Mesenchymal stem cell (in vitro differentiated cells and primary cell): ENCODE data around the gene MATCAP1.
A peak's percentile ranks its signal among the peaks of the same experiment; 100 is the strongest.

Experiments
- DNase-seq: peaks from one replicate; pipeline ENCODE4 v3.0.0-alpha.2; 2013
- H2AFZ ChIP-seq: one replicate; pipeline ENCODE4 v1.6.1; 2013; ENCODE audit warnings: low read depth, mild to moderate bottlenecking, control low read depth, inconsistent platforms, low read length, moderate library complexity
- H2AK5ac ChIP-seq: 2 replicates; pipeline ENCODE4 v1.6.1; 2013; ENCODE audit warnings: low read length, moderate library complexity, mild to moderate bottlenecking, inconsistent platforms; ENCODE audit not compliant: severe bottlenecking
- H2BK120ac ChIP-seq: one replicate; pipeline ENCODE4 v1.6.1; 2013; ENCODE audit warnings: low read depth, mild to moderate bottlenecking, inconsistent platforms, low read length, moderate library complexity
- H2BK12ac ChIP-seq, 2 experiments: one replicate each; pipeline ENCODE4 v1.6.1; 2013; ENCODE audit warnings: inconsistent platforms in 2 of 2, low read length in 2 of 2, mild to moderate bottlenecking in 2 of 2, moderate library complexity in 2 of 2, control low read depth in 1 of 2
- H2BK15ac ChIP-seq: one replicate; pipeline ENCODE4 v1.6.1; 2013; ENCODE audit warnings: mild to moderate bottlenecking, low read depth, inconsistent platforms; ENCODE audit not compliant: poor library complexity, severe bottlenecking
- H2BK5ac ChIP-seq: 2 replicates; pipeline ENCODE4 v1.6.1; 2013; ENCODE audit warnings: low read depth, mild to moderate bottlenecking, low read length, control low read depth, inconsistent platforms; ENCODE audit not compliant: poor library complexity, severe bottlenecking
- H3K14ac ChIP-seq, 2 experiments: one replicate each; pipeline ENCODE4 v1.6.1; 2013; ENCODE audit warnings: inconsistent platforms in 2 of 2, low read length in 2 of 2, control low read depth in 1 of 2, mild to moderate bottlenecking in 1 of 2, moderate library complexity in 1 of 2
- H3K18ac ChIP-seq, 2 experiments: one replicate each; pipeline ENCODE4 v1.6.1; 2013; ENCODE audit warnings: inconsistent platforms in 2 of 2, low read length in 2 of 2, control low read depth in 1 of 2, low read depth in 1 of 2, mild to moderate bottlenecking in 1 of 2
- H3K23ac ChIP-seq, 2 experiments: one replicate each; pipeline ENCODE4 v1.6.1; 2013; ENCODE audit warnings: inconsistent platforms in 2 of 2, low read length in 2 of 2, mild to moderate bottlenecking in 2 of 2, moderate library complexity in 2 of 2, control low read depth in 1 of 2
- H3K27ac ChIP-seq: 2 replicates; pipeline ENCODE4 v1.5.1; 2013; ENCODE audit warnings: mild to moderate bottlenecking, moderate library complexity, low read length, control low read depth, inconsistent platforms; ENCODE audit not compliant: poor library complexity, severe bottlenecking
- H3K27me3 ChIP-seq, 2 experiments: 2 replicates each; pipeline versions ENCODE4 v1.6.1 to v1.7.0; 2013; ENCODE audit warnings: low read length in 2 of 2, mild to moderate bottlenecking in 2 of 2, moderate library complexity in 2 of 2, control low read depth in 1 of 2, inconsistent platforms in 1 of 2; ENCODE audit not compliant: control insufficient read depth in 1 of 2, insufficient read depth in 1 of 2
- H3K36me3 ChIP-seq, 2 experiments: 2 replicates each; pipeline versions ENCODE4 v1.6.1 to v1.7.0; 2013; ENCODE audit warnings: low read length in 2 of 2, control low read depth in 1 of 2, inconsistent platforms in 1 of 2, low read depth in 1 of 2, mild to moderate bottlenecking in 1 of 2; ENCODE audit not compliant: insufficient read depth in 2 of 2, control insufficient read depth in 1 of 2
- H3K4ac ChIP-seq, 2 experiments: one replicate each; pipeline ENCODE4 v1.6.1; 2013; ENCODE audit warnings: inconsistent platforms in 2 of 2, low read length in 2 of 2, mild to moderate bottlenecking in 2 of 2, moderate library complexity in 2 of 2, control low read depth in 1 of 2, low read depth in 1 of 2
- H3K4me1 ChIP-seq: 2 replicates; pipeline ENCODE4 v1.6.1; 2013; ENCODE audit warnings: low read depth, low read length, control low read depth; ENCODE audit not compliant: control insufficient read depth, insufficient read depth
- H3K4me2 ChIP-seq: 2 replicates; pipeline ENCODE4 v1.6.1; 2013; ENCODE audit warnings: low read length, mild to moderate bottlenecking, inconsistent platforms; ENCODE audit not compliant: poor library complexity, severe bottlenecking
- H3K4me3 ChIP-seq, 2 experiments: 2 replicates each; pipeline versions ENCODE4 v1.5.1 to v1.7.0; 2013; ENCODE audit warnings: low read length in 2 of 2, mild to moderate bottlenecking in 2 of 2, control low read depth in 1 of 2, low read depth in 1 of 2; ENCODE audit not compliant: insufficient read depth in 1 of 2
- H3K79me1 ChIP-seq: replicated peaks from 2 replicates; pipeline ENCODE4 v1.6.1; 2013; ENCODE audit warnings: mild to moderate bottlenecking, control low read depth, low read length, inconsistent platforms; ENCODE audit not compliant: poor library complexity, severe bottlenecking
- H3K9ac ChIP-seq: 2 replicates; pipeline ENCODE4 v1.7.0; 2013; ENCODE audit warnings: mild to moderate bottlenecking, low read length, moderate library complexity
- H3K9me3 ChIP-seq: 2 replicates; pipeline ENCODE4 v1.7.0; 2013; ENCODE audit warnings: mild to moderate bottlenecking, low read length; ENCODE audit not compliant: control insufficient read depth
- H4K8ac ChIP-seq: one replicate; pipeline ENCODE4 v1.6.1; 2013; ENCODE audit warnings: inconsistent platforms, mild to moderate bottlenecking, low read length, moderate library complexity
- H4K91ac ChIP-seq: one replicate; pipeline ENCODE4 v1.6.1; 2013; ENCODE audit warnings: mild to moderate bottlenecking, low read length, inconsistent platforms
- WGBS: methylation state at CpG from one replicate; pipeline ENCODE4 v1.1.7; 2013; ENCODE audit warnings: mixed read lengths; 5-methylcytosine and 5-hydroxymethylcytosine counted together

MATCAP1 gene

GRCh38 chr16:67158637-67159600 is 24.8 kb downstream of the MATCAP1 start:
- H2AFZ ChIP-seq, result peak overlapping the region; percentile 29
- no peak overlapping the region for H2BK120ac ChIP-seq
- peak overlapping the region in 1 of 2 experiments; percentile 21 for H2BK12ac ChIP-seq
- 1% methylated on average over 32 of the region's 34 CpGs for WGBS
- no peak overlapping the region for H2AK5ac ChIP-seq
- H3K9ac ChIP-seq, result peak overlapping the region; percentile 93
- peak overlapping the region; percentile 46 for H4K8ac ChIP-seq
- peak overlapping the region; percentile 75 to 99 for H3K4me3 ChIP-seq
- H3K9me3 ChIP-seq, result no peaks in the 10 kb centered on the region
- peaks cover 4 to 5% of the 10 kb centered on the region in 2 experiments for H3K36me3 ChIP-seq
- H3K4ac ChIP-seq, result peak overlapping the region; percentile 20 to 52
- H3K14ac ChIP-seq, result peak overlapping the region in 1 of 2 experiments; percentile 85
- H2BK15ac ChIP-seq, result peak overlapping the region; percentile 9
- H4K91ac ChIP-seq, result no peak overlapping the region
- H3K18ac ChIP-seq, result peak overlapping the region in 1 of 2 experiments; percentile 84
- DNase-seq, result peak; percentile 63
- H2BK5ac ChIP-seq, result no peak overlapping the region
- H3K79me1 ChIP-seq, result peaks cover 14% of the 10 kb centered on the region
- H3K4me2 ChIP-seq, result peak overlapping the region; percentile 99
- no peak overlapping the region for H3K27ac ChIP-seq
- peaks cover 52% of the 10 kb centered on the region for H3K4me1 ChIP-seq
- peaks cover 3 to 48% of the 10 kb centered on the region in 2 experiments for H3K27me3 ChIP-seq
- H3K23ac ChIP-seq, result no peak overlapping the region

- Histone ChIP-seq H2BK15ac (no peak overlapping the region), H2AFZ (no peak overlapping the region), H2AK5ac (no peak overlapping the region), H3K36me3 (peaks cover 0 to 6% of the 10 kb centered on the region in 2 experiments), H3K23ac (no peak overlapping the region), H3K4me1 (peaks cover 44% of the 10 kb centered on the region), H3K27ac (no peak overlapping the region), H3K4me2 (no peak overlapping the region), H3K4me3 (no peak overlapping the region), H4K91ac (peak overlapping the region; percentile 31), H2BK12ac (peak overlapping the region in 1 of 2 experiments; percentile 25), H3K4ac (no peak overlapping the region), H3K27me3 (peaks cover 3 to 48% of the 10 kb centered on the region in 2 experiments), H3K9ac (no peak overlapping the region), H2BK120ac (no peak overlapping the region), H3K9me3 (no peaks in the 10 kb centered on the region), H3K79me1 (peaks cover 12% of the 10 kb centered on the region), H4K8ac (no peak overlapping the region), H3K18ac (no peak overlapping the region), H2BK5ac (no peak overlapping the region), H3K14ac (peak overlapping the region in 1 of 2 experiments; percentile 16)
- DNase-seq, result no peak
- WGBS, result 71% methylated on average over 7 of the region's 7 CpGs
These were observed 25.7 kb downstream of the MATCAP1 start for GRCh38 chr16:67157892-67158635.

DNA sequence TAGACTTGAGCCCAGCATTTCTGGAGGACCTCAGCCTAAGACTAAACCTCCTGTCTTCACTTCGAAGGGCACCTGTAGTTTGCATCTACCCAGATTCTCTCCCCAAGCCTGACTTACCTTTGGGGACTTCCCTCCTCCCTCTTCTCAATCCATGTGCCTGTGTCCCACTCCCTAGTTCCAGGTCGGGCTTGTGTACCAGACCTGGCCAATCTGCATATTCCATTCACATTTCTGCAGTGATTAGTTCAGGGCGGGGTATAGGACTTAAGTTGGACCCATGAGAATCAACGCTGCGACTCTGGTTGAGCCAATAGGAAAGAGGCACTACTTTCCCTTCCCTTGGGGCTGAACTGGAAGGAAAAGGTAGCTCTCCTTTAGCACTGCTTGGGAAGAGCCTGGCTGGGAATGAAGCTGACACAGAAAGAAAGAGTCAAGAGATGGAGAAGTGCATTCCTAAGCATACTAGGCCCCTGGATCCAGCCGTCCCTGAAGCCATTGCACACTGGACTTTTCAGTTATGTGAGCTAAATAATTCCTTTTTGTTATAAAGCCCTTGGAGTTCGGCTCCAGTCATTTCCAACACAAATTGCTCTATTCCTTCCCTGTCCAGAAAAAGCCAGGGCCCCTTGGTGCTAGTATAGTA is 26.5 kb downstream of the MATCAP1 start:
- no peak overlapping the region for H2BK12ac ChIP-seq
- no peak for DNase-seq
- H3K4ac ChIP-seq, result no peak overlapping the region
- no peak overlapping the region for H3K14ac ChIP-seq
- whole genome bisulfite sequencing, result 73% methylated on average over 7 of the region's 7 CpGs
- peaks cover 0 to 6% of the 10 kb centered on the region in 2 experiments for H3K36me3 ChIP-seq
- H3K27ac ChIP-seq, result no peak overlapping the region
- H2AFZ ChIP-seq, result no peak overlapping the region
- peaks cover 12% of the 10 kb centered on the region for H3K79me1 ChIP-seq
- no peak overlapping the region for H2BK5ac ChIP-seq
- H3K4me1 ChIP-seq, result peaks cover 38% of the 10 kb centered on the region
- no peak overlapping the region for H3K4me2 ChIP-seq
- H4K91ac ChIP-seq, result no peak overlapping the region
- no peak overlapping the region for H3K9ac ChIP-seq
- no peaks in the 10 kb centered on the region for H3K9me3 ChIP-seq
- no peak overlapping the region for H2AK5ac ChIP-seq
- no peak overlapping the region for H2BK15ac ChIP-seq
- H4K8ac ChIP-seq, result no peak overlapping the region
- no peak overlapping the region for H3K18ac ChIP-seq
- H3K27me3 ChIP-seq, result peaks cover 0 to 45% of the 10 kb centered on the region in 2 experiments
- H2BK120ac ChIP-seq, result no peak overlapping the region
- no peak overlapping the region for H3K23ac ChIP-seq
- no peak overlapping the region for H3K4me3 ChIP-seq
